HT-29 (cell line): ENCODE measurements around the gene SETD2. TPM values are rescaled to one million over a fixed set of nuclear protein-coding genes. Genes with fewer than 3 reads are reported as not detected.
A peak's percentile ranks its signal among the peaks of the same experiment; 100 is the strongest.
"Not testable (repeated sequence)": the region's sequence is repeated elsewhere in the genome, so short reads cannot be mapped to it uniquely, and the experiment has no call there.

Experiments used
- DNase-seq: peaks from one replicate; pipeline ENCODE4 v3.0.0-alpha.2; 2015; ENCODE audit warnings: low spot score
- total RNA-seq: library from RNA; depleted of rRNA; stranded (reverse); fragments of >200 nt; shearing (Covaris generic); gene quantifications from 2 replicates; pipeline ENCODE4 v1.2.3, GENCODE V29; 2014

SETD2 gene
- total RNA-seq, 1 experiment from 2014 or later = 13.4 TPM

- DNase-seq = no peak
These were observed 11.3 kb downstream of the SETD2 start for GRCh38 chr3:47152578-47152977.

DNA sequence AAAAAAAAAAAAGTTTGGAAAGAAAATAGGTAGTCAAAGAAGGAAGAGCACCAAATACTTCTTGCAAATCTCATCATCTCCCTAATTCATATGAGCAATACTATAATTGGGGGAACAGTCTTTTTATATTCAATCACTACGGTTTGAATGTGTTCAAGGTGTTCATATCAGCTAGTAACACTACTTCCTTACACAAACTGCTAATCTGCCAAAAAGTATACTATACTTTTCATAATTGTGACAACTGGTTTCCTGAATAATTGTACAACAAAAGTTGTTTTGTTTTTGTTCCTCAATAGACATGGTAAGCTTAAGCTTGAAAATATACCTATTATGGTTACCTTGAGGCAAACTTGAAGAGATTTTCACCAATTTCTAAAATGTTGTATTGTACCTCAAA, 12.1 kb downstream of the SETD2 start:
- no peak for DNase-seq

GRCh38 chr3:47149339-47149933, 14.5 kb downstream of the SETD2 start:
- DNase-seq = no peak

DNA sequence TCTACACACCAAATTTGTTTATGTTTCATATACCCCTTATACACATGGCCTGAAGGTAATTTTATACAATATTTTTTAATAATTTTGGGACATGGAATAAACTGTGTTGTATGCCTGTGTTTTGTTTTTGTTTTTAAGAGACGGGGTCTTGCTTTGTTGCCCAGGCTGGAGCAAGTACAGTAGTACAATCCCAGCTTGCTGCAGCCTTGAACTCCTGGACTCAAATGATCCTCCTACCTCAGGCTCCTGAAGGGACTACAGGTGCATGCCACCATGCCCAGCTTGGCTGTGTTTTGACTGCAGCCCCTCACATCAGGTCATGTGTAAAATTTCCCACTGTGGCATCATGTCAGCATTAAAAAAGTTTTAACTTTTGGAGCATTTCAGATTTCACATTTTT, 18.6 kb downstream of the SETD2 start:
- no peak for DNase-seq

DNA sequence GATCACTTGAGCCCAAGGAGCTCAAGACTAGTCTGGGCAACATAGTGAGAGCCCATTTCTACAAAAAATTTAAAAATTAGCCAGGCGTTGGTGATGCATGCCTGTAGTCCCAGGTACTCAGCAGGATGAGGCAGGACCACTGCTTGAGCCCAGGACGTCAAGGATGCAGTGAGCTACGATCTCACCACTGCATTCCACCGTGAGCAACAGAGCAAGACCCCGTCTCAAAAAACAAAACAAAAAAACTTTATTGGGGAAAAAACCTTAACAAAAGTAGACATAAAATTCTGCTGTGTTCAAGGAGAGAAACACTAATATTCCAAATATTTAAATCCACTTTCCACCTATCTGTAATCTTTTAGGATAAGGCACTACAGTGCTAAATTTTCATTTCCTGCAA, 20.8 kb downstream of the SETD2 start:
- DNase-seq = no peak

DNA sequence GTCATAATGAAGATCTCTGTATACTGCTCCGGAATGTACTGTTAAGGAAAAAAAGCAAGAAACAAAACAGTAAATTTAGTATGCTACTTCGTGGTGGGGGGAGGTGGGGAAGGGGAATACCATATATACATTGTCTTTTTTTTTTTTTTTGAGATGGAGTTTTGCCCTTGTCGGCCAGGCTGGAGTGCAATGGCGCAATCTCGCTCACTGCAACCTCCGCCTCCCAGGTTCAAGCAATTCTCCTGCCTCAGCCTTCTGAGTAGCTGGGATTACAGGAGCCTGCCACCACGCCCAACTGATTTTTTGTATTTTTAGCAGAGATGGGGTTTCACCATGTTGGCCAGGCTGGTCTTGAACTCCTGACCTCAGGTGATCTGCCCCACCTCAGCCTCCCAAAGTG, 21.4 kb downstream of the SETD2 start:
- DNase-seq = not testable (repeated sequence)

- peak; percentile 17 for DNase-seq
These were observed 22.9 kb downstream of the SETD2 start for GRCh38 chr3:47140973-47141461.

GRCh38 chr3:47140553-47140952, 23.4 kb downstream of the SETD2 start:
- not testable (repeated sequence) for DNase-seq

GRCh38 chr3:47134311-47134710, 29.6 kb downstream of the SETD2 start:
- DNase-seq = no peak

- no peak for DNase-seq
These were observed 30.3 kb downstream of the SETD2 start for GRCh38 chr3:47133641-47134040.

GRCh38 chr3:47130557-47130956, 33.4 kb downstream of the SETD2 start:
- no peak for DNase-seq

GRCh38 chr3:47128137-47128536, 35.8 kb downstream of the SETD2 start:
- DNase-seq = no peak

DNA sequence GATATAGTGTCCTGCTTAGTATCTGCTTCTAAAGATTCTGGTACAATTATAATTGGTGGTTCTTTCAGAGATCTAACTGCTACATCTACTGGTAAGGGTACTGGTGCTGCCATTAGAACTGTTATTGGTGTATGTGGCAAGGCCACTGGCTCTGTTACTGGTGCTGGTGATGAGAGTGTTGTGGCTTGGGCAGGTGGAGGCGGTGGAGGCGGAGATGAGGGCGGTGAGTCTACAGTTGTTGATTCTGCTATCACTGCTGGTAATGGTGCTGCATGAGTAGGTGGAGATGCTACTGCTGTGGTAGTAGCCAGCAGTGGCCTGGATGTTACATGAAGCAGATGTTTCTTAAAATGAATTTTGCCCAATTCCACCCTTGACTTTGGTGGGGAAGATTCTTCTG, 40.1 kb downstream of the SETD2 start:
- no peak for DNase-seq

- DNase-seq = no peak
These were observed 42.5 kb downstream of the SETD2 start for GRCh38 chr3:47121409-47121808.

GRCh38 chr3:47120138-47120537, 43.8 kb downstream of the SETD2 start:
- no peak for DNase-seq

DNA sequence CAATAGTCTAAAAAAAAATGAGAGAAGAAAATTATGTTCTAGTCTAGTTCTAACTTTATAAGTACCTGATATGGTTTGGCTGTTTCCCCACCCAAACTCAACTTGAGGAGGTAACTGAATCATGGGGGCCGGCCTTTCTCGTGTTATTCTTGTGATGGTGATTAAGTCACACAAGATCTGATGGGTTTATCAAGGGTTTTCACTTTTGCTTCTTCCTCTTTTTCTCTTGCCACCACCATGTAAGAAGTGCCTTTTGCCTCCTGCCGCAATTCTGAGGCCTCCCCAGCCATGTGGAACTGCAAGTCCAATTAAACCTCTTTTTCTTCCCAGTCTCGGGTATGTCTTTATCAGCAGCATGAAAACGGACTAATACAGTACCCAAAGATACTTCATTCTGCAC, 44.5 kb downstream of the SETD2 start:
- DNase-seq = not testable (repeated sequence)

DNA sequence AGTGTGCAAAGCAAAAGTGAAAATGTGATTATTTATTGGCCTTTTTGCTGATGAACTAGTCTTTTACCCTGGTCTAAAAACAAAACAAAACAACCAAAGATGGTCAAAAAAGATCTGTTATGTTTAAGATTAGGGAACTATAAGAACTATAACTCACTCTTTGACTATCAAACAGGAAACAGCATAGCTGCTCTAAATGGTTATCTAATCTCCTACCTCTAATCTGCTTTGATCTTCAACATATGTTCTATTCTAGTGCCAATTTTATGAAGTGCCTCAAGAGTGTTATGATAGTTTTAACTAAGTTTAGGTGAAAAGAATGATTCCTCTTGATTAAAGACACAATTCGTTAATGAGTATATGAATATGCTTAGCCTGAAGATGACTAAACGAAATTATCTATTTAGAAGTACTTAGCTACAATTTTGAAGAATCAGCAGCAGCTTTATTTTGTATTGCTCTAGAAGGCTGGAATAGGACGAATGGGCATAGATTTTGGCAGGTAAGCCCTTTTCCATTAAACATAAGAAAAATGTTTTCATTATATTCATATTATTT, 46.0 kb downstream of the SETD2 start:
- DNase-seq = no peak

- not testable (repeated sequence) for DNase-seq
These were observed 48.4 kb downstream of the SETD2 start for GRCh38 chr3:47115524-47115923.

GRCh38 chr3:47113669-47114365, 50.1 kb downstream of the SETD2 start:
- no peak for DNase-seq

- no peak for DNase-seq
These were observed 50.9 kb downstream of the SETD2 start for GRCh38 chr3:47112997-47113396.

GRCh38 chr3:47109393-47109792, 54.5 kb downstream of the SETD2 start:
- DNase-seq = no peak

GRCh38 chr3:47108546-47108945, 55.4 kb downstream of the SETD2 start:
- no peak for DNase-seq

DNA sequence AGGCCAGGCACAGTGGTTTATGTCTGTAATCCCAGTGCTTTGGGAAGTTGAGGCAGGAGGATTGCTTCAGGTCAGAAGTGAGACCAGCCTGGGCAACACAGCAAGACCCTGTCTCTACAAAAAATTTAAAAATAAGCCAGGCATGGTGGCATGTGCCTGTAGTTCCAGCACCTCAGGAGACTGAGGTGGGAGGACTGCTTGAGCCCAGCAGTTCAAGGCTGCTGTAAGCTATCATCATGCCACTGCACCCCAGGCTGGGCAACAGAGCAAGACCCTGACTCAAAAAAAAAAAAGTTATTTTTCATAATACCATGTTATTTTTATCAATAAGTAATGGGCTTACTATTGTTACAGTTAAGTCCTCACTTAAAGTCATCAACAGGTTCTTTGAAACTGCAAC, 59.7 kb downstream of the SETD2 start:
- DNase-seq = no peak
